Measurements from ENCODE around the gene SDHB. TPM values are rescaled to one million over a fixed set of nuclear protein-coding genes. Genes with fewer than 3 reads are reported as not detected.
A peak's percentile ranks its signal among the peaks of the same experiment; 100 is the strongest.

SDHB gene
- total RNA-seq, 6 experiments from 2014 or later = 112 to 128 (median 116) TPM

DNA sequence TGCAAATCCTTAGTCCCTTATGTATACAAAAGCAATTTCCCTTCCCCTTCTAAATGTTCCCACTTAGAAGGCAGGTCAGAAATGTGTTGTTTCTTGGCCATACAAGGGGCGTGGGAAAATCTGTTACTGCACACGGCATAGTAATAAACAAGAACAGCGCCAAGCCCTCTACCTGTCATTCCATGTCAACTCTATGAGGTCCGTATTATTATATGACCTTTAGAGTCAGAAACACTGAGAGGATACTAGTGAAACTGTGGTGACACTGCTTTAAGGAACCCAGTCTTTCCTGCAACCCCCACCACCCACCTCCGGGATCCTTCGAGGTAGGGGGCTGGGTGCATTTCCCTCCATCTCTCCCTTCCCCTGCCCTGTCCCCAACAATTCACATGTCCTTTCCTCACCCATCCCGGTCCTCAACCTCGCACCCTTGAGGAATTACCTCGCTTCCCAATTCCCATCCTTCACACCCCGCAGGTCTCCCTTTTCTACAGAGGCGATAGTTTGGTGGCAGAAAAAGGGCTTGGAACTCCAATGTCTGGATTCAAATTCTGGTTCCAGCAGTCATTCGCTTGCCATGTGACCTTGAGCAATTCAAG is 647 bp downstream of the SDHB start:
- no peaks in the 10 kb centered on the region; the same call in 1 of the 2 replicates for H3K36me3 Mint-ChIP-seq (ENCODE audit: low read depth)
- TF ChIP-seq, protein P1, sequence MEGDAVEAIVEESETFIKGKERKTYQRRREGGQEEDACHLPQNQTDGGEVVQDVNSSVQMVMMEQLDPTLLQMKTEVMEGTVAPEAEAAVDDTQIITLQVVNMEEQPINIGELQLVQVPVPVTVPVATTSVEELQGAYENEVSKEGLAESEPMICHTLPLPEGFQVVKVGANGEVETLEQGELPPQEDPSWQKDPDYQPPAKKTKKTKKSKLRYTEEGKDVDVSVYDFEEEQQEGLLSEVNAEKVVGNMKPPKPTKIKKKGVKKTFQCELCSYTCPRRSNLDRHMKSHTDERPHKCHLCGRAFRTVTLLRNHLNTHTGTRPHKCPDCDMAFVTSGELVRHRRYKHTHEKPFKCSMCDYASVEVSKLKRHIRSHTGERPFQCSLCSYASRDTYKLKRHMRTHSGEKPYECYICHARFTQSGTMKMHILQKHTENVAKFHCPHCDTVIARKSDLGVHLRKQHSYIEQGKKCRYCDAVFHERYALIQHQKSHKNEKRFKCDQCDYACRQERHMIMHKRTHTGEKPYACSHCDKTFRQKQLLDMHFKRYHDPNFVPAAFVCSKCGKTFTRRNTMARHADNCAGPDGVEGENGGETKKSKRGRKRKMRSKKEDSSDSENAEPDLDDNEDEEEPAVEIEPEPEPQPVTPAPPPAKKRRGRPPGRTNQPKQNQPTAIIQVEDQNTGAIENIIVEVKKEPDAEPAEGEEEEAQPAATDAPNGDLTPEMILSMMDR (IDR thresholded peaks at IDR 0.05) = no peak
- peak overlapping the region; percentile 100 for H3K4me3 Mint-ChIP-seq
- H3K4me1 Mint-ChIP-seq (ENCODE audit: low read depth) = peaks cover 14% of the 10 kb centered on the region
- H3K27ac Mint-ChIP-seq = peak overlapping the region; percentile 93
- H3K9me3 Mint-ChIP-seq = no peaks in the 10 kb centered on the region
- peaks cover 12% of the 10 kb centered on the region for H3K27me3 Mint-ChIP-seq (ENCODE audit: insufficient read depth)
- no peak for DNase-seq

DNA sequence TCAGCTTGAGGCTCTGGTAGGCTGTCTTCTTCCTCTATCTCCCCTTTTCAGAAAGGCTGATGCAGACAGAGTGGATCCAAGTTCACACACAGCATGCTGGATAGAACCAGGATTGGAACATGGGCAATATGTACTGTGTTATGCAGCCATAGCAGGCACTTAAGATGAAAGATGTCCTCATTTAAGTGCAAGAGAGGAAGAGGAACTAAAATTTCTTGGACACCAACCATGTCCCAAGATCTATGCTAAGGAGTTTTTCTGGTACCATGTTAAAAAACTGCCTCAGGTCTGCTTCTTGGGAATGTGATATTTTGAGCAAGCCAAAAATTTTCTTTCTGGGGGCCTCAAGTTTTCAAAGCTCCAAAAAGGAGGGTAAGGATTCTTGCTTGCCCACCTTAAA is 1.2 kb downstream of the SDHB start:
- H3K9me3 Mint-ChIP-seq = no peaks in the 10 kb centered on the region
- peaks cover 9% of the 10 kb centered on the region for H3K27me3 Mint-ChIP-seq (ENCODE audit: insufficient read depth)
- H3K27ac Mint-ChIP-seq = 0 out of 2 replicates have a peak overlapping the region, but pooled peaks have one; percentile 10
- H3K36me3 Mint-ChIP-seq (ENCODE audit: low read depth) = no peaks in the 10 kb centered on the region; the same call in 1 of the 2 replicates
- peaks cover 14% of the 10 kb centered on the region for H3K4me1 Mint-ChIP-seq (ENCODE audit: low read depth)
- TF ChIP-seq, protein P1 (IDR thresholded peaks at IDR 0.05) = no peak
- H3K4me3 Mint-ChIP-seq = peak overlapping the region; percentile 100
- no peak for DNase-seq

DNA sequence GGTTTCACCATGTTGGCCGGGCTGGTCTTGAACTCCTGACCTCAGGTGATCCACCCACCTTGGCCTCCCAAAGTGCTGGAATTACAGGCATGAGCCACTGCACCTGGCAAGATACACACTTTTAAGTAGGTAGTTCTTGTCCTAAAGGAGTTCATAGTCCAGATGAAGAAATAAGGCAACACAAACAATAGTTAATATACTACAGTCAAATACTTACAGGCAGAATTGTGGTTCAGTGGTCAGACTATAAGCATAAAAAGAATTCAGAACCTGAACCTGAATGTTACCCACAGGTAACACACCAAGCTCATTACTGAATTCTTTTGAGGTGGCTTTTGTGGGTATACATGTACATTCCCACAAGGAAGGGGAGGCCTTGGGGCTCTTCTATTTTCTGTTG is 1.8 kb downstream of the SDHB start:
- Mint-ChIP-seq H3K9me3 (no peaks in the 10 kb centered on the region), H3K27ac (no peak overlapping the region), H3K36me3 (ENCODE audit: low read depth) (no peaks in the 10 kb centered on the region; the same call in 1 of the 2 replicates), H3K27me3 (ENCODE audit: insufficient read depth) (peaks cover 8% of the 10 kb centered on the region), H3K4me1 (ENCODE audit: low read depth) (peaks cover 14% of the 10 kb centered on the region), H3K4me3 (peak overlapping the region; percentile 100; the same call in 1 of the 2 replicates)
- TF ChIP-seq, protein P1 (IDR thresholded peaks at IDR 0.05) = no peak
- DNase-seq = no peak

DNA sequence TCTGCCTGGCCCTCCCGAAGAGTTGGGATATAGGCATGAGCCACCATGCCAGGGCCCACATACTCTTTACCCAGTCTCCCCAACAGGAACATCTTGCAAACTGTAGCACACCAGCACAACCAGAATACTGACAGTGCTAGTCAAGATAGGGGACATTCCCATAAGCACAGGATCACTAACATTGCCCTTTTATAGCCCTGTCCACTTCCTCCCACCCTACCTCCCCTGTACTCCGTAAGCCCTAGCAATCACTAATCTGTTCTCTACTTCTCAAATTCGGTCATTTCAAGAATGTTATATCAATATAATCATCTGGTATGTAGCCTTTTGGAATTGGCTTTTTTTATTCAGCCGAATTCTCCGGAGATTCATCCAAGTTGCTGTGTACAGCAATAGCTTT is 5.9 kb downstream of the SDHB start:
- Mint-ChIP-seq H3K4me1 (ENCODE audit: low read depth) (peaks cover 22% of the 10 kb centered on the region), H3K36me3 (ENCODE audit: low read depth) (peaks cover 9% of the 10 kb centered on the region), H3K4me3 (no peak overlapping the region), H3K27me3 (ENCODE audit: insufficient read depth) (no peaks in the 10 kb centered on the region), H3K9me3 (no peaks in the 10 kb centered on the region), H3K27ac (no peak overlapping the region)
- TF ChIP-seq, protein P1 (IDR thresholded peaks at IDR 0.05) = no peak
- no peak for DNase-seq

DNA sequence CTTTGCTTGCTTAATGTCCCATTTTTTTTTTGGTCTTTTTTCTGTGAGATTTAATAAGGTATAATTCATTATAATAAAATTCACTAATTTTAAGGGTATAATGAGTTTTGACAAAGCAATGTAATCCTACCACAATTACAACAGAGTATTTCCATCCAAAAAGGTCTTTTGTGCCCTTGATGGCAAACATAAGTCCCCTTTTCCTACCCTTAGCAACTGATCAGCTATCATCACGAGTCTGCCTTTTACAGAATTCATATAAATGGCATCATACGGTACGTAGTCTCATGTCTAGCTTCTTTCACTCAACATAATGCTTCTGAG is 7.5 kb downstream of the SDHB start:
- Mint-ChIP-seq H3K9me3 (no peaks in the 10 kb centered on the region), H3K36me3 (ENCODE audit: low read depth) (peaks cover 9% of the 10 kb centered on the region), H3K27ac (no peak overlapping the region; the same call in 1 of the 2 replicates), H3K4me1 (ENCODE audit: low read depth) (peaks cover 11% of the 10 kb centered on the region), H3K27me3 (ENCODE audit: insufficient read depth) (no peaks in the 10 kb centered on the region; the same call in 1 of the 2 replicates), H3K4me3 (no peak overlapping the region)
- no peak for DNase-seq
- TF ChIP-seq, protein P1 (IDR thresholded peaks at IDR 0.05) = peak; percentile 26

Data from HFFc6 (cell line).